ENCODE measurements around the gene ATP2C2. TPM values are rescaled to one million over a fixed set of nuclear protein-coding genes. Genes with fewer than 3 reads are reported as not detected.

The ATP2C2 gene
- total and polyA plus RNA-seq, 2 of the 8 experiments (the other 6 are each of a cell fraction or from before 2014, with no cell fraction given): 1.2 to 2.8 TPM

GRCh38 chr16:84434800-84435199 lies 66.5 kb downstream of the ATP2C2 start (continued):
- no peak for TF ChIP-seq SIRT6 (IDR thresholded peaks at IDR 0.05; ENCODE audit: low read length)

Measured in H1 (cell line).